Keratinocyte (primary cell): ENCODE measurements around the gene ZCWPW1. TPM values are rescaled to one million over a fixed set of nuclear protein-coding genes. Genes with fewer than 3 reads are reported as not detected.

Source experiments
- DNase-seq: peaks from one replicate; pipeline ENCODE4 v3.0.0-alpha.2; 2011; ENCODE audit warnings: low read depth, missing footprints, low spot score
- FAIRE-seq: peaks from 2 replicates; lab custom pipeline; 2011; peaks lifted over from hg19 to GRCh38; lab: Jason Lieb, UNC
- H2AFZ ChIP-seq: 2 replicates; pipeline ENCODE4 v1.6.0; 2012; ENCODE audit warnings: low read length, control low read depth, inconsistent platforms; ENCODE audit not compliant: control insufficient read depth
- H3K27ac ChIP-seq: 2 replicates; pipeline ENCODE4 v1.5.1; 2011; ENCODE audit warnings: low read length; ENCODE audit not compliant: control insufficient read depth, insufficient read depth
- H3K27me3 ChIP-seq: 3 replicates; pipeline ENCODE4 v1.6.0; 2011; ENCODE audit warnings: low read length; ENCODE audit not compliant: control insufficient read depth, insufficient read depth; ENCODE audit errors: extremely low read depth
- H3K36me3 ChIP-seq, 2 experiments: 2 replicates in 1 of 2; 3 replicates in 1 of 2; pipeline ENCODE4 v1.5.1; 2011; ENCODE audit warnings: low read length in 2 of 2, mild to moderate bottlenecking in 1 of 2; ENCODE audit not compliant: control insufficient read depth in 2 of 2, insufficient read depth in 2 of 2; ENCODE audit errors: extremely low read depth in 1 of 2
- H3K4me1 ChIP-seq: 3 replicates; pipeline ENCODE4 v1.5.1; 2011; ENCODE audit warnings: low read length; ENCODE audit not compliant: control insufficient read depth, insufficient read depth; ENCODE audit errors: extremely low read depth
- H3K4me2 ChIP-seq: 3 replicates; pipeline ENCODE4 v1.6.0; 2011; ENCODE audit warnings: low read depth, low read length; ENCODE audit not compliant: control insufficient read depth, insufficient read depth; ENCODE audit errors: extremely low read depth
- H3K4me3 ChIP-seq, 3 experiments: fragments of 200-600 bp in 1 of 3; sonication (generic) in 1 of 3; 2 replicates in 2 of 3; 3 replicates in 1 of 3; pipeline ENCODE4 v1.5.1; 2011 to 2016; ENCODE audit warnings: low read length in 3 of 3, mild to moderate bottlenecking in 3 of 3, control low read depth in 2 of 3, inconsistent platforms in 1 of 3, low read depth in 1 of 3, mixed read lengths in 1 of 3, mixed run types in 1 of 3, moderate library complexity in 1 of 3; ENCODE audit not compliant: control insufficient read depth in 2 of 3, insufficient read depth in 2 of 3; ENCODE audit errors: extremely low read depth in 1 of 3
- H3K79me2 ChIP-seq: 2 replicates; pipeline ENCODE4 v1.6.0; 2012; ENCODE audit warnings: low read length; ENCODE audit not compliant: control insufficient read depth, insufficient read depth
- H3K9ac ChIP-seq: 3 replicates; pipeline ENCODE4 v1.6.0; 2011; ENCODE audit warnings: low read length; ENCODE audit not compliant: control insufficient read depth, insufficient read depth; ENCODE audit errors: extremely low read depth
- H3K9me1 ChIP-seq: 3 replicates; pipeline ENCODE4 v1.6.0; 2011; ENCODE audit warnings: low read length; ENCODE audit not compliant: control insufficient read depth, insufficient read depth; ENCODE audit errors: extremely low read depth
- H3K9me3 ChIP-seq: 2 replicates; pipeline ENCODE4 v1.5.1; 2012; ENCODE audit warnings: low read depth, low read length; ENCODE audit not compliant: control insufficient read depth
- H4K20me1 ChIP-seq: 3 replicates; pipeline ENCODE4 v1.6.0; 2011; ENCODE audit warnings: low read length; ENCODE audit not compliant: control insufficient read depth, insufficient read depth; ENCODE audit errors: extremely low read depth
- CTCF ChIP-seq, 3 experiments: IDR thresholded peaks in 1 of 3; conservative IDR thresholded peaks in 1 of 3; optimal IDR thresholded peaks in 1 of 3; 2 replicates in 2 of 3; 3 replicates in 1 of 3; pipeline versions ENCODE3 to v1.5.1; 2011; ENCODE audit warnings: low read length in 3 of 3, mild to moderate bottlenecking in 3 of 3, moderate library complexity in 2 of 3, control low read depth in 1 of 3, inconsistent platforms in 1 of 3; ENCODE audit not compliant: insufficient read depth in 2 of 3; ENCODE audit errors: extremely low read depth in 1 of 3
- EZH2 ChIP-seq: IDR thresholded peaks from one replicate; pipeline ENCODE4 v1.6.1; 2012; ENCODE audit warnings: inconsistent platforms, mild to moderate bottlenecking, low read length, moderate library complexity
- dilution Hi-C: fragments of 300-500 bp; cut with MboI; formaldehyde crosslinking; loops from one replicate; pipeline ENCODE4 v1.7.0; 2020; ENCODE audit warnings: low sequenced_read_pairs; ENCODE audit not compliant: extremely low pct_ligation_motif_present
- polyA plus RNA-seq, 5 experiments: library from polyadenylated mRNA; depleted of rRNA in 3 of 5; stranded (reverse) in 3 of 5; stranded (forward) in 1 of 5; unstranded in 1 of 5; fragments of >200 nt; gene quantifications; 1 replicate in 1 of 5; 2 replicates in 3 of 5; 3 replicates in 1 of 5; pipeline versions ENCODE4 v1.2.1 to v1.2.3, GENCODE V29; 2011 to 2012; ENCODE audit warnings: missing spikeins in 2 of 5, low read depth in 1 of 5, low replicate concordance in 1 of 5

The ZCWPW1 gene
- polyA plus RNA-seq, 1 donor (not counting 4 experiments of a cell fraction or from before 2014, with no cell fraction given): 1.4 TPM

- Histone ChIP-seq H3K79me2 (no peaks in the 10 kb centered on the region), H3K36me3 (no peaks in the 10 kb centered on the region), H3K4me3 (no peak overlapping the region), H3K27me3 (no peaks in the 10 kb centered on the region), H3K27ac (no peak overlapping the region), H2AFZ (no peak overlapping the region), H3K9me3 (no peaks in the 10 kb centered on the region), H3K9me1 (no peaks in the 10 kb centered on the region), H3K4me2 (no peak overlapping the region), H4K20me1 (no peaks in the 10 kb centered on the region), H3K9ac (no peak overlapping the region), H3K4me1 (no peaks in the 10 kb centered on the region)
- no peak for DNase-seq
- dilution Hi-C loops: no loop called here
- no peak for FAIRE-seq
- TF ChIP-seq CTCF (optimal IDR thresholded peaks at IDR 0.05 in 1 of 3, IDR thresholded peaks at IDR 0.05 in 1 of 3, conservative IDR thresholded peaks at IDR 0.05 in 1 of 3; ENCODE audit: extremely low read depth in 1 of 3, insufficient read depth in 2 of 3, low read length in 3 of 3): no peak
- no peak for TF ChIP-seq EZH2
Observed at GRCh38 chr7:100418930-100419659, 9.4 kb downstream of the ZCWPW1 start.

GRCh38 chr7:100415448-100415847 lies 13.1 kb downstream of the ZCWPW1 start:
- Histone ChIP-seq H3K27ac (no peak overlapping the region), H3K4me1 (no peaks in the 10 kb centered on the region), H3K9me3 (no peaks in the 10 kb centered on the region), H3K27me3 (peaks cover 2% of the 10 kb centered on the region), H2AFZ (no peak overlapping the region), H3K9me1 (no peaks in the 10 kb centered on the region), H3K79me2 (no peaks in the 10 kb centered on the region), H3K4me2 (no peak overlapping the region), H3K9ac (no peak overlapping the region), H3K4me3 (no peak overlapping the region), H4K20me1 (no peaks in the 10 kb centered on the region), H3K36me3 (no peaks in the 10 kb centered on the region)
- dilution Hi-C loops: no loop called here
- FAIRE-seq (no peak), DNase-seq (no peak)
- TF ChIP-seq EZH2: no peak
